ENCODE measurements around the gene LUZP1. TPM values are rescaled to one million over a fixed set of nuclear protein-coding genes. Genes with fewer than 3 reads are reported as not detected.

The LUZP1 gene
- total and polyA plus RNA-seq, 2 donors (not counting 3 experiments of a cell fraction or from before 2014, with no cell fraction given), result 26.3 to 82.4 TPM

GRCh38 chr1:23037081-23037740 is 131.4 kb downstream of the LUZP1 start:
- POLR2A ChIA-PET, result interaction anchor here (0.5 kb wide), 1 partner anchor 12 kb away, joined by 3 read pairs; no protein-coding TSS in a partner anchor
- Histone ChIP-seq H3K36me3 (ENCODE audit: control insufficient read depth in 2 of 2, extremely low read depth in 1 of 2, insufficient read depth in 2 of 2, low read length in 2 of 2) (no peaks in the 10 kb centered on the region), H4K20me1 (replicated peaks; ENCODE audit: control insufficient read depth, extremely low read depth, insufficient read depth, low read length) (peaks cover 6% of the 10 kb centered on the region), H3K4me1 (ENCODE audit: control insufficient read depth, extremely low read depth, insufficient read depth, low read length) (no peaks in the 10 kb centered on the region), H3K4me3 (replicated peaks in 1 of 3; ENCODE audit: insufficient read depth in 1 of 3, low read depth in 1 of 3, low read length in 3 of 3) (no peak overlapping the region), H3K9me1 (replicated peaks; ENCODE audit: control insufficient read depth, extremely low read depth, insufficient read depth, low read length) (no peaks in the 10 kb centered on the region), H3K79me2 (ENCODE audit: control insufficient read depth, insufficient read depth, low read length) (peaks cover 85% of the 10 kb centered on the region), H3K9ac (replicated peaks; ENCODE audit: extremely low read depth, insufficient read depth, low read length) (no peak overlapping the region), H3K27ac (ENCODE audit: insufficient read depth, low read depth, low read length) (no peak overlapping the region), H3K4me2 (ENCODE audit: insufficient read depth, low read length) (no peak overlapping the region), H2AFZ (ENCODE audit: low read depth, low read length) (no peak overlapping the region), H3K9me3 (replicated peaks; ENCODE audit: control insufficient read depth, insufficient read depth, low read length) (no peaks in the 10 kb centered on the region), H3K27me3 (ENCODE audit: control insufficient read depth in 2 of 2, insufficient read depth in 2 of 2, low read length in 2 of 2) (no peaks in the 10 kb centered on the region)
- TF ChIP-seq FOS (IDR thresholded peaks at IDR 0.05; ENCODE audit: borderline replicate concordance, insufficient read depth, low read length) (no peak), MYC (IDR thresholded peaks at IDR 0.05; ENCODE audit: low read depth, low read length) (no peak), CTCF (IDR thresholded peaks at IDR 0.05; ENCODE audit: extremely low read depth in 1 of 2, insufficient read depth in 1 of 2, low read depth in 1 of 2, low read length in 2 of 2) (no peak), POLR2AphosphoS5 (IDR thresholded peaks at IDR 0.05; ENCODE audit: insufficient read depth, low read depth, low read length) (no peak), JUN (IDR thresholded peaks at IDR 0.05; ENCODE audit: borderline replicate concordance, insufficient read depth, insufficient read length, low read depth) (no peak), POLR2A (IDR thresholded peaks at IDR 0.05; ENCODE audit: low read depth, low read length) (no peak), MAX (IDR thresholded peaks at IDR 0.05; ENCODE audit: insufficient read depth, insufficient read length) (no peak), EZH2 (IDR thresholded peaks at IDR 0.05; ENCODE audit: borderline replicate concordance, low read depth, low read length, severe bottlenecking) (no peak), GATA2 (IDR thresholded peaks at IDR 0.05; ENCODE audit: insufficient read depth, insufficient read length, low read depth, low read length) (no peak)
- FAIRE-seq (no peak), DNase-seq (ENCODE audit: low read depth, low spot score) (no peak)
- no TSS peak for BruUV-seq (replicated peaks)
- dilution Hi-C loops (cut with MboI; ENCODE audit: extremely low pct_ligation_motif_present, low sequenced_read_pairs) (no loop called here), intact Hi-C loops (cut with micrococcal nuclease) (no loop called here)
- CTCF ChIA-PET, result interaction anchor here (1.1 to 1.7 kb wide), 2 partner anchors 11 to 13 kb away, joined by 5 to 6 read pairs; no protein-coding TSS in a partner anchor
